Muscle of leg (tissue), 11 donors: Measurements from ENCODE around the gene PPFIBP1. TPM values are rescaled to one million over a fixed set of nuclear protein-coding genes. Genes with fewer than 3 reads are reported as not detected.
A peak's percentile ranks its signal among the peaks of the same experiment; 100 is the strongest.

ENCODE experiments used
- DNase-seq: peaks from one replicate; pipeline ENCODE4 v3.0.0; 2013
- H3K27ac ChIP-seq: one replicate; pipeline ENCODE4 v1.5.1; 2013; ENCODE audit warnings: mild to moderate bottlenecking, low read length, control low read depth
- H3K27me3 ChIP-seq: one replicate; pipeline ENCODE4 v1.6.1; 2013; ENCODE audit warnings: low read length; ENCODE audit not compliant: control insufficient read depth, insufficient read depth
- H3K36me3 ChIP-seq: one replicate; pipeline ENCODE4 v1.6.1; 2013; ENCODE audit warnings: low read length; ENCODE audit not compliant: control insufficient read depth, insufficient read depth
- H3K4me1 ChIP-seq: one replicate; pipeline ENCODE4 v1.6.1; 2013; ENCODE audit warnings: low read length; ENCODE audit not compliant: control insufficient read depth, insufficient read depth
- H3K4me3 ChIP-seq: one replicate; pipeline ENCODE4 v1.5.1; 2013; ENCODE audit warnings: low read length, control low read depth
- H3K9me3 ChIP-seq: replicated peaks from 2 replicates; pipeline ENCODE4 v1.6.1; 2013; ENCODE audit warnings: low read depth, low read length; ENCODE audit not compliant: control insufficient read depth
- WGBS: methylation state at CpG from one replicate; pipeline ENCODE4 v1.1.5; 2013; ENCODE audit warnings: missing lambda C conversion rate; ENCODE audit not compliant: insufficient coverage; 5-methylcytosine and 5-hydroxymethylcytosine counted together
- polyA plus RNA-seq, 8 donors: library from polyadenylated mRNA; unstranded; fragments of 120-200 nt; gene quantifications; one replicate each; pipeline versions ENCODE4 v1.2.1 to v1.2.3, GENCODE V29; 2013; ENCODE audit warnings: inconsistent platforms in 1 of 8, low replicate concordance in 1 of 8; ENCODE audit not compliant: insufficient read length in 8 of 8, insufficient read depth in 1 of 8
- total RNA-seq: library from RNA; stranded (reverse); fragments of 120-200 nt; gene quantifications from one replicate; pipeline ENCODE4 v1.2.4, GENCODE V29; 2013

Gene PPFIBP1
- total and polyA plus RNA-seq, 9 donors: 24.1 to 51.4 (median 37.3) TPM

GRCh38 chr12:27508736-27509431 is 15.1 kb upstream of the PPFIBP1 start:
- Histone ChIP-seq H3K9me3 (no peaks in the 10 kb centered on the region), H3K4me1 (no peaks in the 10 kb centered on the region), H3K27ac (no peak overlapping the region), H3K27me3 (no peaks in the 10 kb centered on the region), H3K36me3 (no peaks in the 10 kb centered on the region), H3K4me3 (no peak overlapping the region)
- DNase-seq: no peak
- 38% methylated on average over 1 of the region's 5 CpGs for WGBS

GRCh38 chr12:27511031-27511722 is 12.8 kb upstream of the PPFIBP1 start:
- DNase-seq: peak; percentile 83

GRCh38 chr12:27511723-27512045 is 12.3 kb upstream of the PPFIBP1 start:
- no peaks in the 10 kb centered on the region for H3K36me3 ChIP-seq
- no peak overlapping the region for H3K27ac ChIP-seq
- H3K4me1 ChIP-seq: no peaks in the 10 kb centered on the region
- no peaks in the 10 kb centered on the region for H3K9me3 ChIP-seq
- no peak for DNase-seq
- no peak overlapping the region for H3K4me3 ChIP-seq
- H3K27me3 ChIP-seq: no peaks in the 10 kb centered on the region
- WGBS: no CpG with 5 or more reads among the region's 3 CpGs

More at GRCh38 chr12:27511031-27511722, 12.8 kb upstream of the PPFIBP1 start:
- no peak overlapping the region for H3K27ac ChIP-seq
- no peak overlapping the region for H3K4me3 ChIP-seq
- WGBS: 51% methylated on average over 3 of the region's 6 CpGs
- no peaks in the 10 kb centered on the region for H3K4me1 ChIP-seq
- no peaks in the 10 kb centered on the region for H3K36me3 ChIP-seq
- no peaks in the 10 kb centered on the region for H3K27me3 ChIP-seq
- no peaks in the 10 kb centered on the region for H3K9me3 ChIP-seq

GRCh38 chr12:27513155-27513824 is 10.7 kb upstream of the PPFIBP1 start:
- Histone ChIP-seq H3K4me1 (no peaks in the 10 kb centered on the region), H3K27ac (no peak overlapping the region), H3K4me3 (no peak overlapping the region), H3K36me3 (no peaks in the 10 kb centered on the region), H3K9me3 (no peaks in the 10 kb centered on the region), H3K27me3 (no peaks in the 10 kb centered on the region)
- WGBS: 87% methylated on average over 6 of the region's 7 CpGs
- no peak for DNase-seq

- Histone ChIP-seq H3K27me3 (no peaks in the 10 kb centered on the region), H3K36me3 (no peaks in the 10 kb centered on the region), H3K4me1 (no peaks in the 10 kb centered on the region), H3K9me3 (no peaks in the 10 kb centered on the region), H3K4me3 (no peak overlapping the region), H3K27ac (no peak overlapping the region)
- 89% methylated on average over 2 of the region's 9 CpGs for WGBS
- DNase-seq: no peak
These were observed 8.3 kb upstream of the PPFIBP1 start for GRCh38 chr12:27515671-27516070.

GRCh38 chr12:27516625-27517024 is 7.4 kb upstream of the PPFIBP1 start:
- H3K9me3 ChIP-seq: no peaks in the 10 kb centered on the region
- no peaks in the 10 kb centered on the region for H3K27me3 ChIP-seq
- H3K36me3 ChIP-seq: no peaks in the 10 kb centered on the region
- no peak for DNase-seq
- H3K27ac ChIP-seq: no peak overlapping the region
- 50% methylated on average over 2 of the region's 4 CpGs for WGBS
- H3K4me3 ChIP-seq: no peak overlapping the region
- peaks cover 6% of the 10 kb centered on the region for H3K4me1 ChIP-seq

GRCh38 chr12:27517546-27517945 is 6.5 kb upstream of the PPFIBP1 start:
- DNase-seq: peak; percentile 25
- WGBS: no CpG with 5 or more reads among the region's 3 CpGs

GRCh38 chr12:27517961-27518665 is 5.9 kb upstream of the PPFIBP1 start:
- peaks cover 7% of the 10 kb centered on the region for H3K4me1 ChIP-seq
- 79% methylated on average over 6 of the region's 7 CpGs for WGBS
- no peak overlapping the region for H3K27ac ChIP-seq
- DNase-seq: no peak
- H3K36me3 ChIP-seq: no peaks in the 10 kb centered on the region
- no peaks in the 10 kb centered on the region for H3K27me3 ChIP-seq
- H3K4me3 ChIP-seq: no peak overlapping the region
- H3K9me3 ChIP-seq: no peaks in the 10 kb centered on the region

More at GRCh38 chr12:27517546-27517945, 6.5 kb upstream of the PPFIBP1 start:
- no peak overlapping the region for H3K4me3 ChIP-seq
- H3K36me3 ChIP-seq: no peaks in the 10 kb centered on the region
- no peaks in the 10 kb centered on the region for H3K27me3 ChIP-seq
- peaks cover 6% of the 10 kb centered on the region for H3K4me1 ChIP-seq
- H3K27ac ChIP-seq: no peak overlapping the region
- H3K9me3 ChIP-seq: no peaks in the 10 kb centered on the region

- H3K4me1 ChIP-seq: peaks cover 14% of the 10 kb centered on the region
- H3K9me3 ChIP-seq: no peaks in the 10 kb centered on the region
- H3K27me3 ChIP-seq: no peaks in the 10 kb centered on the region
- peak; percentile 67 for DNase-seq
- no peak overlapping the region for H3K27ac ChIP-seq
- no peaks in the 10 kb centered on the region for H3K36me3 ChIP-seq
- WGBS: 33% methylated on average over 2 of the region's 4 CpGs
- H3K4me3 ChIP-seq: no peak overlapping the region
These were observed 2.9 kb upstream of the PPFIBP1 start for GRCh38 chr12:27521066-27521465.

GRCh38 chr12:27521981-27522380 is 2.0 kb upstream of the PPFIBP1 start:
- H3K4me3 ChIP-seq: no peak overlapping the region
- no peaks in the 10 kb centered on the region for H3K36me3 ChIP-seq
- no peak for DNase-seq
- no peaks in the 10 kb centered on the region for H3K9me3 ChIP-seq
- no peaks in the 10 kb centered on the region for H3K27me3 ChIP-seq
- WGBS: 96% methylated on average over 4 of the region's 4 CpGs
- peaks cover 14% of the 10 kb centered on the region for H3K4me1 ChIP-seq
- H3K27ac ChIP-seq: no peak overlapping the region
